ENCODE results near the gene SIPA1L2. TPM values are rescaled to one million over a fixed set of nuclear protein-coding genes. Genes with fewer than 3 reads are reported as not detected.

The SIPA1L2 gene
- total RNA-seq, 2 experiments from 2014 or later: 6.2 to 13.5 TPM

- Histone ChIP-seq H3K9me3 (ENCODE audit: low read length) (no peaks in the 10 kb centered on the region), H3K36me3 (ENCODE audit: insufficient read depth, low read length) (no peaks in the 10 kb centered on the region; the same call in 1 of the 2 replicates), H4K20me1 (ENCODE audit: insufficient read depth, low read length) (no peaks in the 10 kb centered on the region), H3K4me1 (ENCODE audit: insufficient read depth, low read length, poor library complexity, severe bottlenecking) (peaks cover 39% of the 10 kb centered on the region), H3K79me2 (ENCODE audit: insufficient read depth, low read depth, low read length) (no peaks in the 10 kb centered on the region; the same call in 1 of the 2 replicates), H3K27ac (ENCODE audit: low read depth, low read length, poor library complexity, severe bottlenecking) (no peak overlapping the region), H3K9me2 (ENCODE audit: insufficient read depth, low read length) (no peaks in the 10 kb centered on the region), H2AFZ (ENCODE audit: low read length) (peak overlapping the region; percentile 22; the same call in 1 of the 2 replicates), H3K4me2 (ENCODE audit: low read length) (peak overlapping the region; percentile 6; the same call in 1 of the 2 replicates), H3K4me3 (ENCODE audit: low read depth, low read length, poor library complexity, severe bottlenecking) (no peak overlapping the region)
- no peak for TF ChIP-seq CTCF (conservative IDR thresholded peaks at IDR 0.05; ENCODE audit: low read length)
- intact Hi-C loops (cut with micrococcal nuclease; ENCODE audit: unreplicated experiment): no loop called here
- ChIA-PET CTCF (ENCODE audit: unreplicated experiment) (interaction anchor here (1.1 kb wide), 1 partner anchor 21 kb away, joined by 3 read pairs; no protein-coding TSS in a partner anchor), POLR2A (interaction anchor here (0.7 to 1.8 kb wide), 8 partner anchors 9 to 269 kb away, joined by 3 to 7 read pairs (median 4); no protein-coding TSS in a partner anchor)
- BruUV-seq (replicated peaks): no TSS peak
- no peak for DNase-seq (ENCODE audit: low spot score)
These were observed 44.4 kb downstream of the SIPA1L2 start for GRCh38 chr1:232585486-232585885.

GRCh38 chr1:232581932-232582331 is 48.0 kb downstream of the SIPA1L2 start:
- DNase-seq (ENCODE audit: low spot score): no peak
- Histone ChIP-seq H4K20me1 (ENCODE audit: insufficient read depth, low read length) (no peaks in the 10 kb centered on the region), H3K9me3 (ENCODE audit: low read length) (no peaks in the 10 kb centered on the region), H2AFZ (ENCODE audit: low read length) (no peak overlapping the region), H3K36me3 (ENCODE audit: insufficient read depth, low read length) (no peaks in the 10 kb centered on the region; the same call in 1 of the 2 replicates), H3K4me2 (ENCODE audit: low read length) (no peak overlapping the region), H3K4me3 (ENCODE audit: low read depth, low read length, poor library complexity, severe bottlenecking) (no peak overlapping the region), H3K79me2 (ENCODE audit: insufficient read depth, low read depth, low read length) (0 out of 2 replicates have a peak, but pooled peaks cover 3% of the 10 kb centered on the region), H3K4me1 (ENCODE audit: insufficient read depth, low read length, poor library complexity, severe bottlenecking) (peaks cover 58% of the 10 kb centered on the region), H3K27ac (ENCODE audit: low read depth, low read length, poor library complexity, severe bottlenecking) (no peak overlapping the region), H3K9me2 (ENCODE audit: insufficient read depth, low read length) (no peaks in the 10 kb centered on the region)
- intact Hi-C loops (cut with micrococcal nuclease; ENCODE audit: unreplicated experiment): no loop called here
- ChIA-PET POLR2A (interaction anchor here (0.6 to 1.1 kb wide), 3 partner anchors 16 to 44 kb away, joined by 3 to 5 read pairs (median 5); no protein-coding TSS in a partner anchor), CTCF (ENCODE audit: unreplicated experiment) (interaction anchor here (1.3 kb wide), 1 partner anchor 45 kb away, joined by 3 read pairs; no protein-coding TSS in a partner anchor)
- no TSS peak for BruUV-seq (replicated peaks)
- no peak for TF ChIP-seq CTCF (conservative IDR thresholded peaks at IDR 0.05; ENCODE audit: low read length)
- TF ChIP-seq EZH2phosphoT487 (IDR thresholded peaks at IDR 0.05; ENCODE audit: borderline replicate concordance, low read depth, low read length): no peak

Other genes starting within 250 kb of the SIPA1L2 start
- gene MAP10, start 175.3 kb upstream of the SIPA1L2 start, total RNA-seq (2014; rRNA removed; shearing (Covaris generic)): 2.9 and 4.9 TPM in 2 replicates
- 1.6 and 1.8 TPM in 2 replicates for gene MAP10, start 175.3 kb upstream of the SIPA1L2 start, total RNA-seq (2022)

Data from OCI-LY7 (cell line).